Natural killer cell (primary cell): ENCODE results near the gene RTKN2. TPM values are rescaled to one million over a fixed set of nuclear protein-coding genes. Genes with fewer than 3 reads are reported as not detected.

Experiments used
- ATAC-seq, 3 donors: fragments of 150-1000 bp in 2 of 3; fragments of 200-7000 bp in 1 of 3; cut with Tn5 transposase; 1 replicate in 1 of 3; 2 replicates in 2 of 3; pipeline ENCODE4 v1.10.0; 2021; ENCODE audit warnings: mild to moderate bottlenecking in 2 of 3, moderate library complexity in 2 of 3
- DNase-seq, 2 donors: peaks; one replicate each; pipeline versions ENCODE4 v3.0.0 to v3.0.0-alpha.2; 2013 to 2021; ENCODE audit warnings: mixed read lengths in 1 of 2
- H3K27ac ChIP-seq: one replicate; pipeline ENCODE4 v1.5.1; 2013; ENCODE audit warnings: mild to moderate bottlenecking, low read length
- H3K27me3 ChIP-seq: one replicate; pipeline ENCODE4 v1.6.1; 2013; ENCODE audit warnings: low read length; ENCODE audit not compliant: control insufficient read depth, insufficient read depth
- H3K36me3 ChIP-seq: one replicate; pipeline ENCODE4 v1.6.1; 2013; ENCODE audit warnings: low read length; ENCODE audit not compliant: control insufficient read depth, insufficient read depth
- H3K4me1 ChIP-seq: one replicate; pipeline ENCODE4 v1.6.1; 2013; ENCODE audit warnings: low read length; ENCODE audit not compliant: control insufficient read depth, insufficient read depth
- H3K4me3 ChIP-seq: one replicate; pipeline ENCODE4 v1.5.1; 2013; ENCODE audit warnings: low read length
- H3K9me3 ChIP-seq: one replicate; pipeline ENCODE4 v1.6.1; 2013; ENCODE audit warnings: low read length; ENCODE audit not compliant: control insufficient read depth, insufficient read depth
- H3K27ac Mint-ChIP-seq, 2 donors: one replicate each; pipeline ENCODE4 v1.8.0; 2022; ENCODE audit warnings: mild to moderate bottlenecking in 2 of 2, mixed read lengths in 2 of 2, moderate library complexity in 1 of 2
- H3K27me3 Mint-ChIP-seq, 2 donors: one replicate each; pipeline ENCODE4 v1.8.0; 2022; ENCODE audit warnings: low read depth in 2 of 2, mixed read lengths in 2 of 2
- H3K36me3 Mint-ChIP-seq: one replicate; pipeline ENCODE4 v1.8.0; 2022; ENCODE audit warnings: mixed read lengths
- H3K4me1 Mint-ChIP-seq, 2 donors: one replicate each; pipeline ENCODE4 v1.8.0; 2022; ENCODE audit warnings: mixed read lengths in 2 of 2
- H3K4me3 Mint-ChIP-seq: one replicate; pipeline ENCODE4 v1.8.0; 2022; ENCODE audit warnings: mild to moderate bottlenecking, moderate library complexity, mixed read lengths
- H3K9me3 Mint-ChIP-seq, 2 donors: one replicate each; pipeline ENCODE4 v1.8.0; 2022; ENCODE audit warnings: mixed read lengths in 2 of 2
- CTCF ChIP-seq: fragments of 200-600 bp; IDR thresholded peaks from one replicate; pipeline ENCODE4 v1.8.0; 2022; ENCODE audit warnings: antibody characterized with exemption
- whole genome bisulfite sequencing: methylation state at CpG from one replicate; pipeline ENCODE4 v1.1.7; 2013; ENCODE audit warnings: missing lambda C conversion rate; ENCODE audit not compliant: insufficient coverage; 5-methylcytosine and 5-hydroxymethylcytosine counted together
- intact Hi-C: fragments of 100-400 bp; cut with micrococcal nuclease; formaldehyde crosslinking; loops from one replicate; pipeline ENCODE4 v1.14.2; 2022
- total RNA-seq, 4 donors: library from RNA; stranded (reverse); fragments of 120-200 nt in 1 of 4; gene quantifications; one replicate each; pipeline versions ENCODE4 v1.2.3 to v1.2.4, GENCODE V29; 2013 to 2022

Gene RTKN2
- total RNA-seq, 3 donors from 2014 or later (not counting 1 experiment from before 2014, with no cell fraction given) = 0.31 to 0.61 (median 0.33) TPM

DNA sequence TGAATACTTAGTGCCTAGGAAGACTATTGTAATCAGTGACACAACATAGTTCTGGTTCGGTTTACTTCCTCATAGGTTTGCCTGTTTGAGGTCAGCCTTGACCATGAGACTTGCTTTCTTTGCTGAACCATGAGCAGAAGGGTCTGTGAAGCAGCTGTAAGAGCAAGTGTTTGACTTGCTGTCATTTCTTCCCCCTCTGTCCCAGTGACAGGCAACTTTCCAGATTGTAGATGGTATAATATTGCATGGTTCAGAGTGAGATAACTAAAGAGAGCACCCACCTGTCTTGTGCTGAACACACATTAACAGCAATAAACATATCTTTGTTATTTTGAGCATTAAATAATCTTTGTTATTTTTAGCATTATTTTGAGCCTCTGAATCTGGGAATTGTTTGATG lies 9.3 kb upstream of the RTKN2 start:
- Histone ChIP-seq H3K4me1 (no peaks in the 10 kb centered on the region), H3K36me3 (no peaks in the 10 kb centered on the region), H3K9me3 (no peaks in the 10 kb centered on the region), H3K27ac (no peak overlapping the region), H3K4me3 (no peak overlapping the region), H3K27me3 (no peaks in the 10 kb centered on the region)
- ATAC-seq (no peak), DNase-seq (no peak)
- H3K4me1 Mint-ChIP-seq = no peaks in the 10 kb centered on the region
- TF ChIP-seq CTCF = no peak
- H3K27me3 Mint-ChIP-seq = peaks cover 6 to 28% of the 10 kb centered on the region in 2 donors
- H3K27ac Mint-ChIP-seq = no peak overlapping the region
- intact Hi-C loops = no loop called here
- H3K4me3 Mint-ChIP-seq = no peak overlapping the region
- WGBS = 72% methylated on average over 1 of the region's 1 CpG
- no peaks in the 10 kb centered on the region for H3K9me3 Mint-ChIP-seq
- no peaks in the 10 kb centered on the region for H3K36me3 Mint-ChIP-seq

DNA sequence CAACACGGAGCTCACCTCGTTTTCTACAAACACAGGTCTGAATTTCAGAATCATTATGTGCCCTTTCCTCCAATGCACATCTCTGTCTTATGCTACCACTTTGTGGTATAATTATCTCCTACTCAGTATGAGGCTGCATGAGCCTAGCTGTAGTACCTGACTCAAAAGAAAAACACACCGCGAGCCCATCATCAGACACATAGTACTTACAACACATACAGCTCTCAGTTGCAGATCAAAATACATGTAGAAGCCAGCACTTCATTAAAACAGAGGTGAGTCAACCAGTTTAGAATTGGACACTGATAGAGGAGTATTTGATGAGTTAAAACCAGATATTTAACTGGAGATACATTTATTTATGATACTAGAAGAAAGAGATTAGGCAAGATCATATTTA lies 1.4 kb upstream of the RTKN2 start:
- no peak for DNase-seq
- Mint-ChIP-seq H3K9me3 (no peaks in the 10 kb centered on the region), H3K36me3 (no peaks in the 10 kb centered on the region), H3K27me3 (peaks cover 15 to 18% of the 10 kb centered on the region in 2 donors), H3K27ac (no peak overlapping the region), H3K4me3 (peak overlapping the region; percentile 94), H3K4me1 (peaks cover 12 to 24% of the 10 kb centered on the region in 2 donors)
- no peaks in the 10 kb centered on the region for H3K9me3 ChIP-seq
- H3K4me3 ChIP-seq = no peak overlapping the region
- 88% methylated on average over 4 of the region's 4 CpGs for WGBS
- TF ChIP-seq CTCF = no peak
- no peak for ATAC-seq
- no peaks in the 10 kb centered on the region for H3K36me3 ChIP-seq
- H3K4me1 ChIP-seq = peaks cover 11% of the 10 kb centered on the region
- peaks cover 15% of the 10 kb centered on the region for H3K27me3 ChIP-seq
- no peak overlapping the region for H3K27ac ChIP-seq
- intact Hi-C loops = no loop called here

- Mint-ChIP-seq H3K27me3 (peaks cover 15% of the 10 kb centered on the region in 2 donors), H3K9me3 (no peaks in the 10 kb centered on the region), H3K4me1 (peaks cover 17 to 28% of the 10 kb centered on the region in 2 donors), H3K27ac (no peak overlapping the region), H3K4me3 (peak overlapping the region; percentile 81), H3K36me3 (no peaks in the 10 kb centered on the region)
- 3% methylated on average over 19 of the region's 19 CpGs for WGBS
- no peak for TF ChIP-seq CTCF
- no peak for ATAC-seq
- DNase-seq = peak in 1 of 2 donors; percentile 13
- peaks cover 15% of the 10 kb centered on the region for H3K27me3 ChIP-seq
- H3K27ac ChIP-seq = no peak overlapping the region
- H3K4me3 ChIP-seq = peak overlapping the region; percentile 79
- intact Hi-C loops = loop anchor here (10.0 kb wide), 1 partner anchor 817 kb away; no protein-coding TSS in a partner anchor
- no peaks in the 10 kb centered on the region for H3K36me3 ChIP-seq
- H3K9me3 ChIP-seq = no peaks in the 10 kb centered on the region
- peaks cover 11% of the 10 kb centered on the region for H3K4me1 ChIP-seq
Measured at GRCh38 chr10:62268027-62268398, 631 bp downstream of the RTKN2 start.

DNA sequence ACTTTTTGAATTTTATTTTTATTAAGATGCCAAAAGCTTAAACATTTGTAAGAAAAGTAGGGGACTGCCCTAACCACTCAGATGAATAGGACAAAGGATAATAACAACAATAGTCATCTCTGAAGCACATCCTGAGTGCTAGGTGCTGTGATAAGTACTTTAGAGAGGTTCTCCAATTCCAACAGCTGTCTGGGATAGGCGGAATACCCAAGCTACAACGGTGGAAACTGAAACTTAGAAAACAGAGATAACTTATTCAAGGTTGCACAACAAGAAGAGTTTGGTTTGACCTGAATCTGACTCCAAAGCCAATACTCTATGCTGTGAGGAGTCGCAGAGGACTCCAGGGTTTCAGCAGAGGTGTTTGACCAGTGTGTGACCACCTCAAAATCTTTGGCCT lies 2.0 kb downstream of the RTKN2 start:
- H3K4me1 Mint-ChIP-seq = peaks cover 17 to 28% of the 10 kb centered on the region in 2 donors
- intact Hi-C loops = loop anchor here (10.0 kb wide), 1 partner anchor 818 kb away; no protein-coding TSS in a partner anchor
- Histone ChIP-seq H3K27me3 (peaks cover 15% of the 10 kb centered on the region), H3K36me3 (no peaks in the 10 kb centered on the region), H3K9me3 (no peaks in the 10 kb centered on the region), H3K4me1 (peaks cover 11% of the 10 kb centered on the region), H3K27ac (no peak overlapping the region), H3K4me3 (no peak overlapping the region)
- DNase-seq = no peak
- no peaks in the 10 kb centered on the region for H3K36me3 Mint-ChIP-seq
- 85% methylated on average over 3 of the region's 3 CpGs for WGBS
- TF ChIP-seq CTCF = no peak
- H3K4me3 Mint-ChIP-seq = no peak overlapping the region
- H3K27ac Mint-ChIP-seq = no peak overlapping the region
- peaks cover 15% of the 10 kb centered on the region in 2 donors for H3K27me3 Mint-ChIP-seq
- no peaks in the 10 kb centered on the region for H3K9me3 Mint-ChIP-seq
- ATAC-seq = no peak
